Activated CD8-positive, alpha-beta memory T cell treated with anti-CD3 and anti-CD28 coated beads for 48 hours (primary cell): ENCODE data around the gene DENND4C.
"Not testable (repeated sequence)": the region's sequence is repeated elsewhere in the genome, so short reads cannot be mapped to it uniquely, and the experiment has no call there.

Source experiments
- DNase-seq, 3 experiments: peaks; one replicate each; pipeline ENCODE4 v3.0.0-alpha.2; 2020; ENCODE audit warnings: low read depth in 2 of 3, low spot score in 2 of 3

The DENND4C gene

GRCh38 chr9:19408693-19409400 lies 178.4 kb downstream of the DENND4C start, which contains the start of gene ACER2:
Gene ACER2, plus strand, starts transcription at chr9:19409009. Its CDS starts 76 bp downstream, at chr9:19409085.
- DNase-seq: peak; percentile 88 to 93 (median 92)

- DNase-seq: no peak
Measured at GRCh38 chr9:19409401-19410194, 179.1 kb downstream of the DENND4C start.

GRCh38 chr9:19410195-19410503 lies 179.7 kb downstream of the DENND4C start:
- DNase-seq: no peak

GRCh38 chr9:19410594-19410993 lies 180.1 kb downstream of the DENND4C start:
- no peak for DNase-seq

GRCh38 chr9:19411316-19411715 lies 180.8 kb downstream of the DENND4C start:
- no peak for DNase-seq

GRCh38 chr9:19413456-19413855 lies 183.0 kb downstream of the DENND4C start:
- DNase-seq: not testable (repeated sequence)

- no peak for DNase-seq
Measured at GRCh38 chr9:19416143-19416542, 185.7 kb downstream of the DENND4C start.

GRCh38 chr9:19420877-19421276 lies 190.4 kb downstream of the DENND4C start:
- DNase-seq: no peak
